Sigmoid colon (tissue), 7 donors: ENCODE data around the gene NFIA. TPM values are rescaled to one million over a fixed set of nuclear protein-coding genes. Genes with fewer than 3 reads are reported as not detected.
A peak's percentile ranks its signal among the peaks of the same experiment; 100 is the strongest.

Experiments
- DNase-seq: peaks from one replicate; pipeline ENCODE4 v3.0.0-alpha.2; 2019
- H3K27ac ChIP-seq, 4 donors: fragments of 200-600 bp; sonication (generic); one replicate each; pipeline ENCODE4 v1.5.1; 2016 to 2019; ENCODE audit warnings: mild to moderate bottlenecking in 1 of 4
- H3K27me3 ChIP-seq, 3 donors: fragments of 200-600 bp; sonication (generic); one replicate each; pipeline ENCODE4 v1.5.1; 2019; ENCODE audit warnings: mild to moderate bottlenecking in 1 of 3
- H3K36me3 ChIP-seq, 4 donors: fragments of 200-600 bp; sonication (generic); one replicate each; pipeline ENCODE4 v1.5.1; 2016 to 2019
- H3K4me1 ChIP-seq, 4 donors: fragments of 200-600 bp; sonication (generic); one replicate each; pipeline ENCODE4 v1.5.1; 2017 to 2019
- H3K4me3 ChIP-seq, 4 donors: fragments of 200-600 bp; sonication (generic); one replicate each; pipeline ENCODE4 v1.5.1; 2017 to 2019; ENCODE audit warnings: mild to moderate bottlenecking in 2 of 4, moderate library complexity in 1 of 4
- H3K9me3 ChIP-seq, 4 donors: fragments of 200-600 bp in 3 of 4; sonication (generic) in 3 of 4; one replicate each; pipeline versions ENCODE4 v1.5.1 to v1.6.1; 2013 to 2019
- EP300 ChIP-seq, 4 donors: sonication (generic); formaldehyde crosslinking; IDR thresholded peaks; one replicate each; pipeline ENCODE4 v1.6.1; 2017; ENCODE audit warnings: antibody characterized with exemption in 4 of 4
- POLR2A ChIP-seq, 2 donors: fragments of 450-650 bp; IDR thresholded peaks; one replicate each; pipeline ENCODE4 v1.6.1; 2016; ENCODE audit warnings: antibody characterized with exemption in 2 of 2, mild to moderate bottlenecking in 2 of 2, moderate library complexity in 2 of 2
- POLR2AphosphoS5 ChIP-seq, 4 donors: sonication (generic); formaldehyde crosslinking; IDR thresholded peaks; one replicate each; pipeline ENCODE4 v1.6.1; 2017; ENCODE audit warnings: antibody characterized with exemption in 4 of 4
- WGBS, 2 donors: extraction: QIAGEN DNeasy Blood & Tissue Kit; methylation state at CpG; one replicate each; pipeline ENCODE4 v1.1.7; 2013; 5-methylcytosine and 5-hydroxymethylcytosine counted together
- intact Hi-C: fragments of 100-400 bp; cut with DNase I; formaldehyde crosslinking; loops from one replicate; pipeline ENCODE4 v1.15.1; 2023
- polyA plus RNA-seq, 3 donors: library from polyadenylated mRNA; stranded (reverse); fragments of 200-250 nt; gene quantifications; one replicate each; pipeline ENCODE4 v1.2.3, GENCODE V29; 2013
- total RNA-seq, 4 donors: library from RNA; depleted of rRNA; stranded (reverse); fragments of >200 nt; gene quantifications; one replicate each; pipeline ENCODE4 v1.1.0, GENCODE V29; 2016
- TF ChIP-seq, protein P1 (sequence below), 4 experiments: fragments of 450-650 bp in 3 of 4; fragments of 200-600 bp in 1 of 4; IDR thresholded peaks; one replicate each; pipeline ENCODE4 v1.5.1; 2016 to 2019; ENCODE audit warnings: antibody characterized with exemption in 4 of 4, mild to moderate bottlenecking in 3 of 4, moderate library complexity in 2 of 4
- donor health status: healthy with polysubstance abuse.
- donor health status: Bipolar disorder and iron deficiency.
- donor health status: healthy.

Gene NFIA
- total and polyA plus RNA-seq, 7 donors, result 2.3 to 154 (median 79.7) TPM

GRCh38 chr1:61046434-61046833, 35.9 kb upstream of the NFIA start:
- WGBS, 2 donors, result 87 to 91% methylated on average over 3 of the region's 3 CpGs
- peaks cover 0 to 20% (median 12%) of the 10 kb centered on the region in 4 donors for H3K4me1 ChIP-seq
- H3K9me3 ChIP-seq, result no peaks in the 10 kb centered on the region
- intact Hi-C loops, result loop anchor here (10.0 kb wide), 1 partner anchor 698 kb away; the partner anchor contains the start of gene PATJ
- H3K27me3 ChIP-seq, result no peaks in the 10 kb centered on the region
- TF ChIP-seq, protein P1, sequence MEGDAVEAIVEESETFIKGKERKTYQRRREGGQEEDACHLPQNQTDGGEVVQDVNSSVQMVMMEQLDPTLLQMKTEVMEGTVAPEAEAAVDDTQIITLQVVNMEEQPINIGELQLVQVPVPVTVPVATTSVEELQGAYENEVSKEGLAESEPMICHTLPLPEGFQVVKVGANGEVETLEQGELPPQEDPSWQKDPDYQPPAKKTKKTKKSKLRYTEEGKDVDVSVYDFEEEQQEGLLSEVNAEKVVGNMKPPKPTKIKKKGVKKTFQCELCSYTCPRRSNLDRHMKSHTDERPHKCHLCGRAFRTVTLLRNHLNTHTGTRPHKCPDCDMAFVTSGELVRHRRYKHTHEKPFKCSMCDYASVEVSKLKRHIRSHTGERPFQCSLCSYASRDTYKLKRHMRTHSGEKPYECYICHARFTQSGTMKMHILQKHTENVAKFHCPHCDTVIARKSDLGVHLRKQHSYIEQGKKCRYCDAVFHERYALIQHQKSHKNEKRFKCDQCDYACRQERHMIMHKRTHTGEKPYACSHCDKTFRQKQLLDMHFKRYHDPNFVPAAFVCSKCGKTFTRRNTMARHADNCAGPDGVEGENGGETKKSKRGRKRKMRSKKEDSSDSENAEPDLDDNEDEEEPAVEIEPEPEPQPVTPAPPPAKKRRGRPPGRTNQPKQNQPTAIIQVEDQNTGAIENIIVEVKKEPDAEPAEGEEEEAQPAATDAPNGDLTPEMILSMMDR (IDR thresholded peaks at IDR 0.05), result no peak
- TF ChIP-seq EP300 (IDR thresholded peaks at IDR 0.05) (no peak), POLR2AphosphoS5 (IDR thresholded peaks at IDR 0.05) (no peak), POLR2A (IDR thresholded peaks at IDR 0.05) (no peak)
- H3K4me3 ChIP-seq, result no peak overlapping the region
- no peaks in the 10 kb centered on the region for H3K36me3 ChIP-seq
- H3K27ac ChIP-seq, result no peak overlapping the region
- no peak for DNase-seq

- H3K9me3 ChIP-seq, result no peaks in the 10 kb centered on the region
- TF ChIP-seq POLR2AphosphoS5 (IDR thresholded peaks at IDR 0.05) (no peak), POLR2A (IDR thresholded peaks at IDR 0.05) (no peak), EP300 (IDR thresholded peaks at IDR 0.05) (no peak)
- TF ChIP-seq, protein P1 (IDR thresholded peaks at IDR 0.05), result no peak
- no peak for DNase-seq
- H3K27me3 ChIP-seq, result no peaks in the 10 kb centered on the region
- no peaks in the 10 kb centered on the region for H3K36me3 ChIP-seq
- no peak overlapping the region for H3K4me3 ChIP-seq
- WGBS, 2 donors, result 96% methylated on average over 3 of the region's 3 CpGs
- no peak overlapping the region for H3K27ac ChIP-seq
- intact Hi-C loops, result loop anchor here (10.0 kb wide), 1 partner anchor 698 kb away; the partner anchor contains the start of gene PATJ
- peaks cover 0 to 26% (median 13%) of the 10 kb centered on the region in 4 donors for H3K4me1 ChIP-seq
These were observed 35.3 kb upstream of the NFIA start for GRCh38 chr1:61047061-61047460.

DNA sequence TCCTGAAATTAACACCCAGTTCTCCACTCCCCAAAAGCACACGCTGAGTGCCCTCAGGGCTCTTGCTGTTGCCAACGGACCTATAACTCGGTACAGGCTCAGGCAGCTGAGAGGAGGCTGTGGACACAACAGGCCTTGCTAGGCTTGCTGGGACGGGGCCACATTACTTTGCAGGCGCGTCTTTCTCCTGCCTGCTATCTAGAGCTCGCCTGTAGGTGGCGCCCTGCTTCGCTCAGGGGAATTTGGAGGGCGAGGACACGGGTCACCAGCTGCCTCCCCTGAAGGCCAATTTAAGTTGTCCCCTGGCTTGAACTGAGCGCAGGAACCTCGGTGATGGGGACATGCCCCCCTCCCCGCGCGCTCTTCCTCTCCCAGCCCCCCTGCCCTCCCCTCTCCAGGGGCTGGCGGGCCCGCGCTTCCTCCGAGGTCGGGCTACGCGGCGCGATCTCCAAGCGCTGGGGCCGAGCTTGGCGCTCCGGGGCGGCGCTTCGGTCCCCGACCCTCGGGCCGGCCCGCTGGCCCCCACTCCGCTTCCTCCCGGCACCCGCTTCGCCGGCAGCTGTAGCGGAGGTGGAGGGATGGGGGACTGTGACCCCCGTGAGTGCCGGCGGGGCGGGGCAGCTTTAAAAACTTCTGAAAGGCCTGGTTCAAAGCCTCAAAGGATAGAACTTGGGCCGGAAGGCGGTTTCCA, 32.4 kb upstream of the NFIA start:
- WGBS, 2 donors, result 1% methylated on average over 48 of the region's 48 CpGs
- peak overlapping the region; percentile 66 to 94 (median 90) for H3K4me3 ChIP-seq
- peak; percentile 97 for DNase-seq
- intact Hi-C loops, result loop anchor here (1.0 to 10.0 kb wide), 8 partner anchors 31 to 802 kb away; partner anchors contain the start of gene PATJ
- H3K27me3 ChIP-seq, result no peaks in the 10 kb centered on the region
- peak overlapping the region; percentile 94 to 99 (median 98) for H3K27ac ChIP-seq
- TF ChIP-seq EP300 (IDR thresholded peaks at IDR 0.05) (no peak), POLR2AphosphoS5 (IDR thresholded peaks at IDR 0.05) (peak; percentile 34 to 84 (median 62)), POLR2A (IDR thresholded peaks at IDR 0.05) (peak; percentile 27 to 36)
- TF ChIP-seq, protein P1 (IDR thresholded peaks at IDR 0.05), result peak; percentile 93 to 96 (median 96)
- no peaks in the 10 kb centered on the region for H3K36me3 ChIP-seq
- no peaks in the 10 kb centered on the region for H3K9me3 ChIP-seq
- H3K4me1 ChIP-seq, result peaks cover 0 to 41% (median 35%) of the 10 kb centered on the region in 4 donors

DNA sequence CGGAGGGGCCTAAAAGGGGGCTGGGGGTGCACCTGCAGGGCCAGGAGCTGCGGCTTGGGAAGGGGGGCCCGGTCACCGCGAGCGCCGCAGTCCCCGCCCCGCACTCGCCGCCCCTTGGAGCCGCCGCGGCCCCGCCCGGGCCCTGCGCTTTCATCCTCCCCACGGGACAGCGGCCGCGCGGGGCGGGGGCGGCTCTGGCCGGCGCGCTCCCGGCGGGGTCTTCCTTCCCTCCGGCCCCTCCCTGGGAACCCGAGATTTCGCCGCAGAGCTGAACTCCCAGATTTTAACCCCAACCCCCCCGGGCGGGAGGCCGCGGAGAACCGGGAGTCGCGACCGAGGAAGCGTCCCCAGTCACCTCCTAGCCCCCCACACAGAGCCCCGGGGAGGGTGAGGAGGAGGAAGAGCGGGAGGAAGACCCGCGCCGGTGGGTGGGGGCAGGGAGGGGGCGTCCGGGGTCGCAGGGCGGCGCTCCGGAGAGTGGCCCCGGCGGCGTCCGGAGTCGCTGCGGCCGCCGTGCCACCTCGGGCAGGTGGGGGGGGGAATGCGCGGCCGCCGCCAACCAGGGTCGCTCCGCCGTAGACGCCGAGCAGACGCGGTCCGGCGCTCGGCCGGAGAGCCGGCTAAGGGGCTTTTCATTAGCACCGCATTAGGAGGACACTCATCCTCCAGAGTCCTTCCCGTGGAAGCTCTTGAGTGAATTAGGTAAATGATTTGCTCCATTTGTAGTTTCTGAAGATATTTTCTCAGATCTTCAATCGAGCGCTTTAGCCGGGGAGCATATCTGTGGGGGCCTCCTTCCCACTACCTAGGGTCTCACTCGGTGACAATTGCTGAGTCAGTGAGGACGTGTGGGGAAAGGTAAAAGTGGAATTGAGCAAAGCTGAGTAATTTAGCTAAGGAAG, 31.6 kb upstream of the NFIA start:
- Histone ChIP-seq H3K36me3 (no peaks in the 10 kb centered on the region), H3K9me3 (no peaks in the 10 kb centered on the region), H3K4me3 (peak overlapping the region; percentile 66 to 94 (median 90)), H3K27me3 (no peaks in the 10 kb centered on the region), H3K27ac (peak overlapping the region; percentile 94 to 99 (median 98)), H3K4me1 (peaks cover 0 to 49% (median 43%) of the 10 kb centered on the region in 4 donors)
- intact Hi-C loops, result loop anchor here (1.0 to 10.0 kb wide), 7 partner anchors 30 to 802 kb away; no protein-coding TSS in a partner anchor
- no peak for TF ChIP-seq POLR2AphosphoS5 (IDR thresholded peaks at IDR 0.05)
- peak; percentile 82 for DNase-seq
- WGBS, 2 donors, result 1% methylated on average over 85 of the region's 85 CpGs

DNA sequence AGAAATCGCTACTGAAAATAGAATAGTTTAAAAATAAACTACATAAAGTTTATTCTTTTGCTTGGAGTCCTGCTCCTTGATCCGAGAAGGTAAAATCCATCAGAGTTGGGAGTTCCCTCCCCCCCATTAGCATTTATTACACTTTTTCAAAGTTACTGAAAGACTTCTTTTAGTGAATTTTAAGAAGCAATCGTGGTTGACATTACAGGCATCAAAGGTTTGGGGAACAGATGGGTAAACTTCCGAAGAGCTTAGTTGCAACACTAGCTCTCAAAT, 31.0 kb upstream of the NFIA start:
- Histone ChIP-seq H3K27ac (peak overlapping the region; percentile 94 to 99 (median 98)), H3K9me3 (no peaks in the 10 kb centered on the region), H3K36me3 (no peaks in the 10 kb centered on the region), H3K4me3 (peak overlapping the region; percentile 66 to 94 (median 90)), H3K27me3 (no peaks in the 10 kb centered on the region), H3K4me1 (peaks cover 0 to 55% (median 49%) of the 10 kb centered on the region in 4 donors)
- TF ChIP-seq, protein P1 (IDR thresholded peaks at IDR 0.05), result no peak
- no peak for TF ChIP-seq EP300 (IDR thresholded peaks at IDR 0.05)
- no peak for TF ChIP-seq POLR2A (IDR thresholded peaks at IDR 0.05)
- TF ChIP-seq POLR2AphosphoS5 (IDR thresholded peaks at IDR 0.05), result no peak
- 39 to 54% methylated on average over 4 of the region's 4 CpGs for WGBS, 2 donors
- intact Hi-C loops, result loop anchor here (2.0 to 10.0 kb wide), 6 partner anchors 29 to 801 kb away; no protein-coding TSS in a partner anchor
- DNase-seq, result no peak
